GM12874 (cell line): ENCODE measurements around the gene KCNMA1.
A peak's percentile ranks its signal among the peaks of the same experiment; 100 is the strongest.

Experiments
- TF ChIP-seq, protein P1 (sequence below): IDR thresholded peaks from 2 replicates; pipeline ENCODE4 v1.5.1; 2011; ENCODE audit warnings: low read depth, mild to moderate bottlenecking, control low read depth, low read length, moderate library complexity; ENCODE audit not compliant: insufficient read depth

KCNMA1 gene

GRCh38 chr10:77261146-77261545 is 376.5 kb downstream of the KCNMA1 start:
- TF ChIP-seq, protein P1, sequence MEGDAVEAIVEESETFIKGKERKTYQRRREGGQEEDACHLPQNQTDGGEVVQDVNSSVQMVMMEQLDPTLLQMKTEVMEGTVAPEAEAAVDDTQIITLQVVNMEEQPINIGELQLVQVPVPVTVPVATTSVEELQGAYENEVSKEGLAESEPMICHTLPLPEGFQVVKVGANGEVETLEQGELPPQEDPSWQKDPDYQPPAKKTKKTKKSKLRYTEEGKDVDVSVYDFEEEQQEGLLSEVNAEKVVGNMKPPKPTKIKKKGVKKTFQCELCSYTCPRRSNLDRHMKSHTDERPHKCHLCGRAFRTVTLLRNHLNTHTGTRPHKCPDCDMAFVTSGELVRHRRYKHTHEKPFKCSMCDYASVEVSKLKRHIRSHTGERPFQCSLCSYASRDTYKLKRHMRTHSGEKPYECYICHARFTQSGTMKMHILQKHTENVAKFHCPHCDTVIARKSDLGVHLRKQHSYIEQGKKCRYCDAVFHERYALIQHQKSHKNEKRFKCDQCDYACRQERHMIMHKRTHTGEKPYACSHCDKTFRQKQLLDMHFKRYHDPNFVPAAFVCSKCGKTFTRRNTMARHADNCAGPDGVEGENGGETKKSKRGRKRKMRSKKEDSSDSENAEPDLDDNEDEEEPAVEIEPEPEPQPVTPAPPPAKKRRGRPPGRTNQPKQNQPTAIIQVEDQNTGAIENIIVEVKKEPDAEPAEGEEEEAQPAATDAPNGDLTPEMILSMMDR, result no peak

DNA sequence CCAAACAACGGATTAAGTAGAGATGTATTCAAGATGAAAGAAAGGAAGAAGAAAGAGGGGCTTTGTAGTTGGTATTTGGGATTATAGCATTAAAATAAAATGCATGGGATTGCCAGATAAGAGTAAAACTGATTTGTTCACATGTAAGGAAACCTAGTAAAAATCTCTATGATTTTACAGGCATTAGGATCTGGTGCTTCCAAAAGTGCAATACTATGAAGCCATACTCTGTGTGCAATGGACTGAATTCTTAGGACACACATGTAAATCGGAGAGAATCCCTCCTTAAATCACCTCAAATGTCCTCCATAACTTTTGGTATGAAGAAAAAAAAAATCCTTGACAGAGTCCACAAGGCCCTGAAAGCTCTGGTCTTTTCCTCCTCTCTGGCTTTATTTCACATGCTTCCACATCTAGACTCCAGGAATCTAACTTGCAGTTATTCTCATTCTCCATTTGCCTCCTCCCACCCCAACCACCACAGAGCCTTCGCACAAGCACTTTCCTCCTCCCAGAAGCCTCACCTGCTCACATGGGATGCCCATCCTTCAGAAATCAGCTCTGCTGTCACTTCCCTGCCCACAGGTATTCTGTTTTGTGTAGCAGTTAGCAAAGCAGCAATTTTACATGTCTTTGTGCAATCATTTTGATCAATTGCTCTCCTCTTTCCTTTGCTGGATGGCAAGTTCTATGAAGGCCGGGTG is 378.3 kb downstream of the KCNMA1 start:
- TF ChIP-seq, protein P1, result no peak

DNA sequence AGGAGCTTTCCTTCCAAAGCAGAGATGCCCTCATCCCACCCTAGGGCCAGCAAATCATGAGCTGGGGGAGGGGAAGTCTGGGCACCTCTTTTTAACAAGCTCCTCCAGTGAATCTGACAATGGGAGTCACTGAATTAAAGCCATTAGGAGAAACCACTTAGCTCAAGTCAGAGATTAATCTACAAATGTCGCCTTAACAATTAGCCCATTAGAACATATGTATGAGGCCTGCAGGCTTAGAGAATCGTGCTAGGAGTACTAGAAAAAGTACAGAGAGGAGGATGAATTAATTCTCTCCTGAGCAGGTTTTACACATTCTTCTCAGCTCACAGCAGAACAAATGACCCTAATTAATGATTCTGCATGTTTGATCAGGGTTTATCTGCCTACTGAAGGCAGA is 381.3 kb downstream of the KCNMA1 start:
- TF ChIP-seq, protein P1, result no peak

DNA sequence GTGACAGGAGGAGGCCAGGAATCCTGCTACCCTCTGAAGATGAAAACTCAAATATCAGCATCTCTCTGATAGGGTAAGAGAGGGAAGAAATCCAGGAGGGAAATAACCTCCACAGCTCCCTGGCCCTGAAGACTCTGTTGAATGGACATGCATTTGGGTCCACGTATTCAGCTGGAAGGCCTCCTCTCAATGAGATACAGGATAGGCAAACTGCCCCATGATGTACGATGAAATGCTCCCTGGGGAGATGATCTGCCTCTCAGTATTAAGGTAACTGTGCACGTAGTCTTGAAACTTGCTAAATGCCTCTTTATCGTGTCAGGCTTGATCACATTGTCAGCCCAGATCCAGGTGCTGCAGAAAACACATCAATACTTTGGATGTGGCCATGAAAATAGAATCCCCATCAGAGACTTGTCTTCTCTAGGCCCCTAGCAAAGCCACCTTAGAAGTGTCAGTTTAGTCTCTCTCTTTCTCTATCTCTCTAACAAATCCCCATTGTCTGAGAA is 384.0 kb downstream of the KCNMA1 start:
- TF ChIP-seq, protein P1, result no peak

GRCh38 chr10:77253147-77253545 is 384.5 kb downstream of the KCNMA1 start:
- TF ChIP-seq, protein P1, result no peak

- TF ChIP-seq, protein P1, result no peak
Observed at GRCh38 chr10:77252380-77253146, 385.0 kb downstream of the KCNMA1 start.

DNA sequence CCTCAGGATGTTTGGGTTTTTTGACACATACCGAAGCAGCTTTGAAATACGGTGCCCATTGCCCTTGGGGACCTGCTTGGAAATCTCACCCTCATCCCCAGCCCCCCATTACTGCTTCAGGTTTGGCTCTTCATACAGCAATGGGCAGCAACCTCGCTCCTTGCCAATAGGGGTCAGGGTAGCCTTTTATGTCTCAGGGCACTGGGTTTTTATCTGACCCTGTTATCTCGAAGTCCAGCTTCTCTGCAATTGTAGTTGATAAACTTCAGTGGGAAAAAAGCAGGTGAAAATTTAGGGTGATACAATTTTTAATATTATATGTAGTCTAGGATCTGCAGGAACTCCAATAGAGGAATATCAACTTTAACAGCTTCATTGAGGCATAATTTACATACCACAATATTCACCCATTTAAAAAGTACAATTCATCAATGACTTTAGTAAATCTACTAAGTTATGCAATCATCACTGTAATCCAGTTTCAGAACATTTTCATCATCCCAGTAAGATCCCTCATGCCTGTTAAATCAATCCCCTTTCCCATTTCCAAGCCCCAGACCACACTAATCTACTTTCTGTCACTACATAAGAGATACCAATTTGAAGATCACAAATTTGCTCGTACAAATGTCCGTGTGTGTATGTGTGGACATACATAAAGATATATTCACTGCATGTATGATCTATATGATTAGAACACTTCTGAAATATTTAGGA is 386.2 kb downstream of the KCNMA1 start:
- TF ChIP-seq, protein P1, result peak; percentile 39
